ENCODE measurements around the gene GOLGA2.

GOLGA2 gene

DNA sequence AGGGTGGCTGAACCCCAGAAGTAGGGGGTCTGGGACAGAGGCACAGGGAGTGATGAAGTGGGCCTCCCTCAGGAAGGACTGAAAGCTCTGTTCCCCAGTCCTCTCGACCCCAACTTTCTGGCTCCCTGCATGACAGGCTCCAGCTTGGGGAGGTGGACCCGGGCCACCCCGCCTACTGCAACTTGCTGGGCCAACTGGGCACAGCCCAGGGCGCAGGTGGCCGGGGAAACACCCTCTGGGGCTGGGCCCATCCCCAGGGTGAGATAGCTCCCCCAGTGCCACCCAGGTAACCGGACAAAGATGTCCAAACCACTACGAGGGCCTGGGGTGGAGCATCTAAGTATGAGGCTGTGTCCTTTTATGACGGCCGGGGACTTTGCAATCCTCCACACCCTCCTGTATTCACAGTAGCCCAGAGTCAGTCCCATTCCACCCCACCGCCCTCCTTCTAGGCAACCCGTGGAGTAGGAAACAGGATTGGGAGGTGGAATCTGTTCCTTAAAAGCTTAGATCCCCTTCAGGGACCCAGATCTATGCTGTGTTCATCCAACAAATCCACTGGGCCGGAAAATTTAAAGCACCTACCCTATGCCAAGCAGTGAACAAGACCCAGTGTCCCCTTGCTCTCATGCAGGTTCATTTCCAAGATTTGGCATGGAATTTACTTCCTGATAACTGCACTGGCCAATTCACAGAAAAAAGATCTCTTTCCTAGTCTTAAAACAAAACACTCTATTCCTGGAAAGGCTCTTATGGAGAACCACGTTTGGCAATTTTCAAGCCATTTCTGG, 52.7 kb downstream of the GOLGA2 start:
- intact Hi-C loops (cut with DNase I): no loop called here
- DNase-seq: no peak

DNA sequence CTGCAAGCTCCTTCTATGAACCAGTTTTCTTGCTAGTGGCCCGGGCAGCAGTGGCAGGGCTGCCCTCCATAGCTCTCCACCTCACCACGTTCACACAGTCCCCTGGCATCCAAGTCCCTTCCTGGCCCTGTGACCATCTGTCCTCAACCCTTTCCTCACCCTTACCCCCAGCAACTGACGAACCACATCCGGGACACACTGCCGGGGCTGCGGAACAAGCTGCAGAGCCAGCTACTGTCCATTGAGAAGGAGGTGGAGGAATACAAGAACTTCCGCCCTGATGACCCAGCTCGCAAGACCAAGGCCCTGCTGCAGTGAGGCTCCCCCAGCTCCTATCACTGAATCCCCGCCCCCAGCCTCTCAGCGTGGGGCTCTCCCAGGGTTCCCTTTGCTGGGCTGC, 53.8 kb downstream of the GOLGA2 start:
- intact Hi-C loops (cut with DNase I): no loop called here
- no peak for DNase-seq

DNA sequence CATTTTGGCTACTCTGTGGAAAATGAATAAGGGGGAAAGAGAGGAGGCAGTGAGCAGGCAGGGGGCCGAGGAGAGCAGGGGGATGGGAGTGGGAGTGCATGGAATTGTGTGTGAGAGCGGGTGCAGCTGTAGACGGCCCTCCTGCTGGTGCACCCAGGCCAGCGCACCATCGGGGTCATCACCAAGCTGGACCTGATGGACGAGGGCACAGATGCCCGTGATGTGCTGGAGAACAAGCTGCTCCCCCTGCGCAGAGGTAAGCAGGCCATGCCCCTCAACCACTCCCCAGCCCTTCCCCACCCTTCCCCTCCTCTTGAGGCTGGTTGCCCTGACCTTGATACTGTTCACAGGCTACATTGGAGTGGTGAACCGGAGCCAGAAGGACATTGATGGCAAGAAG, 56.0 kb downstream of the GOLGA2 start:
- intact Hi-C loops (cut with DNase I): no loop called here

DNA sequence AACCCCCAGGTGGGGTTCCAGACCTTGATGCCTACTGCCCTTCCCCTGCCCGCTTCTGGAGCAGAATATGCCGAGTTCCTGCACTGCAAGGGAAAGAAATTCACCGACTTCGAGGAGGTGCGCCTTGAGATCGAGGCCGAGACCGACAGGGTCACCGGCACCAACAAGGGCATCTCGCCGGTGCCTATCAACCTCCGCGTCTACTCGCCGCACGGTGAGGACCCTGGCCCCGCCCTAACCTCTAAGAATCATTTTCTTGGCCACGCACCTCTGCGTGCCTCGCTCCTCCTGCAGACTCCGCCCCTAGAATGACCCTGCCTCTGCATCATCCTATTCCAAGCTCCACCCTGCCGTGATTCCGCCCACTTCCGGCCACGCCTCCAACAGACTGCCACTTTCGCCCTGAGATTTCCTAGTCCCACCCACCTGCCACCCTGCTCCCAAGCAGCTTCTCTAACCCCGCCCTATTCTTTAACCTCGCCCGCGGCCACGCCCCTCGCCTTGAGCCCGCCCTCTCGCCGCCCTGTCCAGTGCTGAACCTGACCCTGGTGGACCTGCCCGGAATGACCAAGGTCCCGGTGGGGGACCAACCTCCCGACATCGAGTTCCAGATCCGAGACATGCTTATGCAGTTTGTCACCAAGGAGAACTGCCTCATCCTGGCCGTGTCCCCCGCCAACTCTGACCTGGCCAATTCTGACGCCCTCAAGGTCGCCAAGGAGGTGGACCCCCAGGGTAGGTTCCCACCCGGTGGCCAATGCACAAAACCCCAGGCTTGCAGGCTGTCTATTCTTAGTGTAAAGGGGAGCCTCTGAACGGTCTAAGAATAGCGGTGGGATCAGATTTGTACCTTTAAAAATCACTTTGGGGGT, 57.1 kb downstream of the GOLGA2 start:
- DNase-seq: peak; percentile 70 to 92 (median 85)
- intact Hi-C loops (cut with DNase I): no loop called here

More for the DNA sequence above, 56.0 kb downstream of the GOLGA2 start:
- DNase-seq: no peak

DNA sequence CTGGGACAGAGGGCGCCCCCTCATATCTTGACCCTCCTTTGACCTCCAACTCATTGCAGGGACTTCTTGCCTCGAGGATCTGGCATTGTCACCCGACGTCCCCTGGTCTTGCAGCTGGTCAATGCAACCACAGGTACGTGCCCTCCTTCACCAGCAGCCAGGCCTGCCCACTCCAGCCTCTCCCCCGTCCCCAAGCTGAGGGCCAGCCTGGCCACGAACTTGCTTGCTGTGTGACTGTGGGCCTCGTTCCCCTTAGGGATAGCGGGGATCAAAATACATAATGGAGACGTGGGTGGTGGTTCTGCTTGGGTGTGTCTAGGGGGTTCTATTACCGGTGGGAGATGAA, 57.7 kb downstream of the GOLGA2 start:
- intact Hi-C loops (cut with DNase I): no loop called here
- DNase-seq: no peak

DNA sequence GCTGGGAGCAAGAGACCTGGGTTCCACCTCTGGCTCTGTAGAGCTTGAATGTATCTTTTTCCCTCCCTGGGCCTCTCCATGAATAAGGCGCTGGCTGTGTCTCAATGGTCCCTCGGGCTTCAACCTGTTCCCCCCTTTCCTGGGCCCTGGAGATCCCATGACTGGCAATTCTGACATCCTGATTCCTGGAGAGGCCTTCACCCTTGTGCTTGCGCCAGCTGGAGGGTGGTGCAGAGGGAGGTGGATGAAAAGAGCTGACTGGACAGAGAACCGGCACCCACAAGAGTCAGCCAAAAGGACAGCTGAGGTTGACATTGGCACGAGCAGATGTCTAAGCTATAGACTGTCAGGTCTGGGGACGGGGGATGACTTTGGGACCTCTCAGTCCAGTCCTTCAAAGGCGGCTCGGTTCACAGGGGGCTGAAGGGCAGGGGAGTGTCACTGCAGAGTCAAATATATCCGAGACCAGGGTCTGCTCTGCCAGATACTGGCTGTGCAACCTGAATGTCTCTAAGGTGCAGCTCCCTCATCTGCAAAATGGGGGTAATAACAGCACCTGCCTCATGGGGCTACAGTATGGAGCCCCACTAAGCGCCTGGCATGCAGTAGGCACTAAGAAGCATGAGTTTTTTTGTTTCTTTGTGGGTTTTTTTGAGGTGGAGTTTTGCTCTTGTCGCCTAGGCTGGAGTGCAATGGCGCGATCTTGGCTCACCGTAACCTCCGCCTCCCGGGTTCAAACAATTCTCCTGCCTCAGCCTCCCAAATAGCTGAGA, 58.8 kb downstream of the GOLGA2 start:
- no peak for DNase-seq
- intact Hi-C loops (cut with DNase I): no loop called here

DNA sequence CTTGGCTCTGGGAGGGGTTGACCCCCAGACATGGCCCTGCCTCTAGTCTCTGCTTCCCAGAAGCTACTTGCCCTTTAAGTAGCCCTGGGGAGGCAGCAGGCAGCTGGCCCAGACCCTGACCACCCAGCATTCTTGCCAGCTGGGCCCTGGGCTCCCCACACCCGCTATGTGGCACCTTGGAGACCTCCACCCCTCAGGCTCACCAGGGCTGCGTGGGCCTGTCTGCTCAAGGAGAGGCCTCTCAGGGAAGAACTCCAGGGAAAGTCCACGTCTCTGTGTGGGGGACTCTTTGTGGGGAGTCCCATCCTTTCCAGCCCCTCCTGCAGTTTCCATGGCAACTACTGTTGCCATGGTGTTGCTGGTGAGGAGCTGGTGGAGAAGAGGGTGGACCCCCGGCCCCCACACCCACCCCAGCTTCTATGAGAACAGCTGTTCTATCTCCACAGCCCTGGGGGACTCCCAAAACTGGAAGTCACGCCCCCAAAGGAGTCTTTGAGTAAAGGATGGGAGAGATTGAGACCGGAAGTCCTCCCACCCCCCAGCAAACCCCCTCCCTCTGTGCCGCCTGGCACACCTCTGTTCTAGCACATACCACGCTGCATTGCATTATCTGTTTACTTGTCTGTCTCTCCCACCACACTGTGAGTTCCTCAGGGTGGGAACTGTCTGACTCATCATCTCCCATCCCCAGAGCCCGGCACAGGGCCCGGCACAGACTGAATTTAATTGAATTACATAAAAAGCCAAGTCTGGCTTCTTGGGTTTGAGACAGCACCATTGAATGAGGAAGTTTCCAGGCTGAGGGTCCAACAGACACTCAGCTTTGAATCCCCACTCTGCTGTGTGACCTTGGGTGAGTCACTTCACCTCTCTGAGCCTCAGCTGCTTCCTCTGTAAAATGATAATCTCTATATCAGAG, 60.1 kb downstream of the GOLGA2 start:
- intact Hi-C loops (cut with DNase I): no loop called here
- DNase-seq: peak; percentile 26 to 91 (median 68)

DNA sequence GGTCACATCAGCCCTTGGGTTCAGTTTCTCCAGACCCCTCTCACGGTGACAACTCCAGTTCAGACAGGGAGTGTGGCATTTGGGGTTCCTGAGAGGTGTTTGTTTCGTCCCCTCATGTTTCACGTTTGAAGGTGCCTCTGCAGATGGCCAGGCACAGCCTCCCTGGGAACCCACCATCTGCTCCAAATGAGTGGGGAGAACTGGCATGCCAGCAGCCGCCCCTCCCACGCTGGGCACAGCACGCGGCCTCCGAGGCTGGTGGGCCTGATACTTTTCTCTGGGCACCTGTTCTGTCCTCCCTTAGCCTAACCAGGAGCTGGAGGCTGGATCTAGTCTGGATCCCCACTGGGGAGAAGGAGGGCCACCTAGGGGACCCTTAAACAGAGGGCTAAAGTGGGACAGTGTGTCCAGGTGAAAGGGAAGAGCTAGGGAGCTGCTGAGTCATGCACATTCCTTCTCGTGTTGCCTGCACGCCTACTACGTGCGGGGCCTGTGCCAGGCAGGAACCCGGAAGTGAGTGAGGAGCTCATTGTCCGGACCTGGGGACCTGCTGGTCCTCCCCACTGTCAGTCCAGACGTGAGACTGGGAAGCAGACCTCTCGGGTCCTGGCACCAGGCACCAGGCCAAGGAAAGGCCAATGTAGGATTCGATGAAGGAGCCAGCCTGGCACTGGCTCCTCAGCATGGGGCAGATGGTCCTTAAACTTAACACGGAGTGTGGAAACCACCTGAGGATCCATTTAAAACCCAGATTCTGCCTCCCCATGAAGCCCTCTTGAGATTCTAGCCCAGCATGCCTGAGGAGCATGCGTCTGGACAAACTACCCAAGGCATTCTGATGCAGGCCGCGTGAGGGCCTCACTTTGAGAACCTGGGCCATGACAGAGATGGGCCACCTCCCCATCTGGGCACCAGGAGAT, 61.0 kb downstream of the GOLGA2 start:
- intact Hi-C loops (cut with DNase I): no loop called here
- no peak for DNase-seq

DNA sequence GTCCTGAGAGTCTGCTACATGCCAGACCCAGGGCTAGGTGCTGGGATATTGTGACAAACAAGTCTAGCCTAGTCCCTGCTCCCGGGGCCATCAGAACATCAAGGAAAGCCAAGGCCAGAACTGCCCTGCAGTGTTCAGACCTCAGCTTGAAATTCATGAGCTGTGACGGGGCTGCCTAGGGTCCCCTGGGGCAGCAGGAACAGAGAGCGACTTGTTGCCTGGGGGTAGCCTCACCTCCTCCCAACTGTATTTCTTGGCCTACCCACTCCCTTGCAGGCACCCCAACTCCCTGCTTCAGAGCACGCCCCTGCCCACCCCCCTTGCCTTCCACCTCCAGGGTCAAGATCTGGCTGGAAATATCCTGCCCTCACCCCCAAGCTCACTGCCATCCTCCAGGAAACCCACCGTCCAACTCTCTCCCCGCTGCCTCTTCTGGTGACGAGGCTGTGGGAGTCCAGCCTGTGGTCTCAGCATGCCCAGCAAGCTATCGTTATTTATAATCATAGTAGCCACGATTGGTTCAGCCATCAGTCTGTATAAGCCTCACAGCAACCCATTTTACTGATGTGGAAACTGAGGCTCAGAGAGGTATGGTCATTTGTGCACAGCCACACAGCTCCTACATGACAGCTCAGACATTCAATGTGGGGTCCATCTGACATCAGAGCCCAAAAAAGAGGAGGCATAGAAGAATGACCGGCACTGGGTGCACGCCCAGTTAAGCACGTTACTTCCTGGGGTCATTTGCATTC, 61.9 kb downstream of the GOLGA2 start:
- no peak for DNase-seq
- intact Hi-C loops (cut with DNase I): no loop called here

DNA sequence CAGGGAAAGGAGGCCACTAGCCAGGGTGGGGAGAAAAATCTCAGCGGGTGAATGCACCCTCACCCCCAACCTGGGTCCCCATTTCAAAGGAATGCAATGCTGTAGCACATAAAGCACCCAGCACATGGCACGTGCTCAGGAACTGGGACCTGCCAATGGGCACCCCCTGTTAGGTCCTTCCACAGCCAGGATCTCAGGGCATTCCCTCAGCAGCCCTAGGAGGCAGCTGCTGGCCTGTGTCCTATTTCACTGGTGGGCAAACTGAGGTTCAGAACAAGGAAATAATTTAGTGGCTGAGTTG, 63.9 kb downstream of the GOLGA2 start:
- DNase-seq: no peak
- intact Hi-C loops (cut with DNase I): no loop called here

DNA sequence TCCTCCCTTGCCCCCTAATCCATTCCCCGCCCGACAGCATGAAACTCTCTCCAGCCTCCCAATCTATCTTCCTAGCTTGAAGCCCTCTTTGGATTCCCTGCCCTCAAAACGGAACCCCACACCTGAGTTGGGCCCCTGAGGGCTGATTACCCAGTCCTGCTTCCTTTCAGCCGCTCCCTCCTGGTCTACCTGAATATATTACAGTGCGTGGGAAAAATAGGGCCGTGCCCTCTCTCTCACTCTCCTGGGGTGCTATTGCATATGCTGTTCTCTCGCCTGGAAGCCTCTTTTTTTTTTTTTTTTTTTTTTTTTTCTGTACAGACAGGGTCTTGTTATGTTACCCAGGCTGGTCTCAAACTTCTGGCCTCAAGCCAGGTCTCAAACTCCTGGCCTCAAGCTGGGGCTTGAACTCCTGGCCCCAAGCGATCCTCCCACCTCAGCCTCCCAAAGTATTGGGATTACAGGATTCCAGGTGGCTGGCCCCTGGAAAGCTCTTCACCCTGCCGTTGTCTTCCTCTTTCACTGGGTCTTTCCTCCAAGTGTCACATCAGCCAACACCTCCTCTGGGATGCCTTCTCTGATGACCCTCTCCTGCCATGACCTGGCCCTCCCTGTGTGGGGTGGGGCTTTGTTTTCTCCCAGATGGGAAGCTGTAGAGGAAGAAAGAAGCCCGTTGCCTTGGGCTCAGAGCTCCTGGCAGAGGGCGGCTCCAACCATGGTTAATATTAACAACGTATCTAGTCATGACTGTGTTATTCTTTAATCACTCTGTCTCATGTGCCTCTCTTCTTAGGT, 64.4 kb downstream of the GOLGA2 start:
- intact Hi-C loops (cut with DNase I): no loop called here
- DNase-seq: peak in 1 of 42 donors; percentile 13

DNA sequence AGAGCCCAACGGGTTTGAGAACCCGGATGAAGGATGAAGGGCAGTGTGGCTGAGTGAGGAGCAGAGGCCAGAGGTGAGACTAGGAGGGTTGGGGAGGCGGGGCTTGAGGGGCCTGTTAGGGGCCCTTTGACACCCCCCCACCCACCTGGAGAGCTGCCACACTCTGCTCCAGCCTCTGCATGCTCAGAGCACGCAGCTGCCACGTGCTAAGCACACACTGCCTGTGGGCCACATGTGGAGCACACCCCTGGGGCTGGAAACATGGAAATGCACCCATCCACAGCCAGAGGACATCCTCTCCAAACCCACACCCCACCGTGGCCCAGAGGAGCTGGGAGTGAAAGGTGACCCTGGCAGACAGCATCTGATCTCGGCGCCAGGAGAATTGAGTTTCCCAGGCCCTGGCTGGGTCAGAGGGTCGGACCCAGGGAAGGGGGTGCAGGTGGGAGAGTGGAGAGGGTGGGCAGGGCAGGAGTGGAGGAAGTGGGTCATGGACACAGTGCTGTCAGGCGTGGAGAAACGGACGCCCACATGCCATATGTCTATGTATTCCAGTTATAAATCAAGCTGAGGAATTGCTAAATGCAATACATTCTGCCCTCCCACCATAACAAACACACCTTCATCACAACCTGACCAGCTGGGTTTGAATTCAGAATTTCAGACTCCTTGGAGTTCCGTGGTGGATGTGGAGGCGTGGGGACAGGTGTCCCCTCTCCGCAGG, 66.7 kb downstream of the GOLGA2 start:
- intact Hi-C loops (cut with DNase I): no loop called here
- DNase-seq: no peak

DNA sequence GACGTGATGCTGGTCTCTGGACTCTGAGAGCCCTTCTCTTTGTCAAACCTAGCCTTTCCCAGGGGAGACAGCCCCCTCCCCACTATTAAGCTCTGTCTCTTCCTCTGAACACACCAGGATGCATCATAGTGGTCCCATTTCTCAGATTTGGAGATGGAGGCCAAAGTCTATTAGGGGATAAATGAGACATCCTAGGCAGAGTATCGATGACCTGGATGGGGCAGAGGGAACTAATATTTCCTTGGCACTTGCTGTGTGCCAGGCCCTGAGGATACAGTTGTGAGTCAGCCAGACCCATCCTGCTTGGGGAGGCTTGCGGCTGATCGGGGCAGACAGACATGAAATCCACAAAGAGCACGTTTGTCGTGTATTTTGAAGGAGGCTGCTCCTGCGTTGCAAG, 67.4 kb downstream of the GOLGA2 start:
- no peak for DNase-seq
- intact Hi-C loops (cut with DNase I): no loop called here

DNA sequence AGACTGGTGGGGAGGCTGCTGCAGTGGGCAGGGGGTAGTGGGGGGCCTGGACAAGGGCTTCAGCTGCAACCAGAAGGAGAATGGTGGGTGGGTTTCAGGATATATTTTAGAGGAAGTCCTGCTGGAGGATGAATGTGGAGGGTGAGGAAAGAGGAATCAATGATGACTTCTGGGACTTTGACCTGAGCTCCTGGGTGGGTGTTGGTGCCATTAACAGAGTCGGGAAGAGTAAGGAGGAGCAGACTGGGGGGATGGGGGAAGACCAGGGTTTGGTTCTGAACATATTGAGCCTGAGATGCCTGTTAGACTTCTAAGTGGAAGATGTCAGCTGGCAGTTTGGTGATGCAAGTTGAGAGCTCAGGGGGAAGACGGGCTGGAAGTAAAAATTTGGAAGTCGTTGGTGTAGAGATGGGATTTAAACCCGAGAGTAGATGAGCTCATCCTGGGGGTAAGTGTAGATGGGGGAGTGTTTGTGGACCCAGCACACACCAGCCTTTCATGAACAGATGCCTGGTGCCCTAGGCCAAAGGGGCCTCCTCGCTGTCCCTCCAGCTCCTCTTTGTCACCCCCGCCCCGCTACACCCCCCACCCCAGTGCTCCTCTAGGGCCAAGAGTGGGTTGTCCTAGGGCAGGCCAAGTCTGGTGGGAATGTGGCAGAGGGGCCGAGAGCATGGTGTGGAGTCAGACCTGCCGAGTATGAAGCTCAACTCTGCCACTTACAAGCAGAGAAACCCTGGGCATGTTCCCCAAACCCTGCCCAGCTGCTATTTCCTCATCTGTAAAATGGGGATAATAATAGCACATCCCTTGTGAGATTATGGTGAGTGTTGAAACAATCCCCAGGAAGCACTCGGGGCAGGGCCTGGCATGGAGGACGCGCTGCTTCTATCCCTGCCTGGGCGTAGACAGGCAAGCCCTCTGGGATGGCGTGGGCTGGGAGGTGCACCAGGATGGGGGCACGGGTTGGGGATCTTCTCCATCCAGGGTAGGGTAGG, 68.6 kb downstream of the GOLGA2 start:
- DNase-seq: no peak
- intact Hi-C loops (cut with DNase I): no loop called here

DNA sequence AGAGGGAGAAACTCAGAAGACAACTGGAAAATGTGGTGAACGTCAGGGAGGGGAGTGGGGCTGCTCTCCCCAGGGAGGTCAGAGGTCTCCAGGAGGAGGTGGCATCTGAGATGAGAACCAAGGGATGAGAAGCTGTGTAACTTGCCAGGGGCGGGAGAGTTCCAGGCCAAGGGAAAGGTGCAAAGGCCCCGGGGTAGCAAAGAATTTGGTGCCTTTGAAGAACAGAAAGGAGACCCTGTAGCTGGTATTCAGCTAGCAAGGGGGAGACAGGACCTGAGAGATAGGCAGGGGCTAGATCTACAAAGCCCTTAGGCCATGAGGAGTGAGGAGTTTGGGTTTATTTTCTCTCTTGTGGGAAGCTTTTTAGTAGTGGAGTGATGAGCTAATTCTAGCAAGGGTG, 69.3 kb downstream of the GOLGA2 start:
- no peak for DNase-seq
- intact Hi-C loops (cut with DNase I): no loop called here

All from head of caudate nucleus (tissue), 42 donors.